HG03159 (cell line): Measurements from ENCODE around the gene FAM193A.
"Not testable (repeated sequence)": the region's sequence is repeated elsewhere in the genome, so short reads cannot be mapped to it uniquely, and the experiment has no call there.

Experiments
- ATAC-seq: cut with Tn5 transposase; IDR thresholded peaks from one replicate; pipeline ENCODE4 v1.9.1; 2021; ENCODE audit warnings: mild to moderate bottlenecking, moderate library complexity; ENCODE audit not compliant: unreplicated experiment

Gene FAM193A

DNA sequence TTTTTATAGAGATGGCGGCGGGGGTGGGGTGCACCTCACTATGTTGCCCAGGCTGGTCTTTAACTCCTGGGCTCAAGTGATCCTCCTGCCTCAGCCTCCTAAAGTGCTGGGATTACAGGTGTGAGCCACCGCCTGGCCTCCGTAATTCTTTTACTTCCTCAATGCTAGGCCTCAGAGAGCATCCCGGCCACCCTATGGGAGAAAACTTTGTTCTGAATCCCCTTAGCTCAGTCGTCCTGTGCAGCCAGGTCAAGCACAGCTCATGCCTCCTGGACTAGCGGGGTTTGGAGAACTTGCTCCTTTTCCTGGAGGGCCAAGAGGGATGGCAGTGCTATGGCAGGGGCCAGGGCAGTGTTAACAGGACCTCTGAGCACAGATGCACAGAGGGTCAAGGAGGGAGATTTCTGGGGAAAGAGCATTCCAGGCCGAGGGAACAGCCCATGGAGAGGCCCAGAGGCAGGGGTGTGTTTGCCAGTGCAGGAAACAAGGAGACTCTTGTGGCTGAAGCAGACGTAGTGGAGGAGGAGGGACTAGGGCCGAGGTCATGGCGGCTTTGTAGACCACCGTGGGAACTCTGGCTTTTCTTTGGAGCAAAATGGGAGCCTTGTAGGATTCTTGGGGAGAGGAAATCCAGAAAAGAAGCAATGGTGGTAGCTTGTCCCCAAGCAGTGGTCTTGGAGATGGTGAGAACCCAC is 229.5 kb downstream of the FAM193A start:
- no peak for ATAC-seq

DNA sequence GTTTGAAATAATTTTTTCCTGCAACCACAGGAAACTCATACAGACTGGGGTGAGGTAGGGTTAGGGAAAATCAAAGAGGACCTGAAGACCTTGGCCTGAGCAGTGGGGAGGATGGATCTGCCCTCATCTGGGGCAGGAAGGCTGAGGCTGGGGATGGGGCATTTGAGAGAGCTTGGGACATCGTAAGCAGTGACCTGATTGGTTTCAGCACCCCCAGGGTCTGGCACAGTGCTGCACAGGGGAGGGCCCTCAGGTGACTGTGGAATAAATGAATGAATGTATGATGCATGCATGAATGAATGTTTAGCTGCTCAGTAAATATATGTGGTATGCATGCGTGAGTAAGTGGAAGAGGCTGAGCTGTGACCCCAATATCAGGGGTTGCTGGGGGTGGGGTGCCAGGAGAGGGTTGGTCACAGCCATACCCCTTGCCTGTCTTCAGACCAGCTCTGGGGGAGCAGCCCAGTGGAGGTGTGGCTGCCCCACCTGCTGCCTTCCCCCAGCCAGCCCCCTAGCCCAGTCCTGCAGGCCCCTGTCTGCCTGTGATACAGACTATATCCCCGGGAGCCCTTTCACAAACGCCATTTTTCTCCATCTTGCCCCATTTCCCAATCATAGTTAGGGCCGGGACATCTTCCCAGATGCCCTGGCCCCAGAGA is 230.7 kb downstream of the FAM193A start:
- no peak for ATAC-seq

DNA sequence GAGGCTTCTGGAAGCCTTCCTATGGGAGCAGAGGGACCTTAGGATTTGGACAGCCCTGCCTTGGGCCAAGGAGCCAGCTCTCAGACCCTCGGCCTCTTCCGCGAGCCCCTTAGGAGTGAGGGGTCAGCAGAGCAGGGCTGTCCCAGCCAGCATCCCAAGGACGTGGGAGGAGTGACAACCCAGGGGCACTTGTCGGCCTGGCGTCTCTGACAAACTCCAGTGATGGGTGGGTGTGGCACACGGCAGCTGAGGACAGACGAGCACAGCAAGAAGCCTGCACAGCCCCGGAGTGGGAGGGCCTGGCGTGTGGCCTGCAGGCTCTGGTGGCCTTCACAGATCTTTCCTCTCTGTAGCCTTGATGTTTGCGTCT is 231.2 kb downstream of the FAM193A start:
- ATAC-seq = no peak

DNA sequence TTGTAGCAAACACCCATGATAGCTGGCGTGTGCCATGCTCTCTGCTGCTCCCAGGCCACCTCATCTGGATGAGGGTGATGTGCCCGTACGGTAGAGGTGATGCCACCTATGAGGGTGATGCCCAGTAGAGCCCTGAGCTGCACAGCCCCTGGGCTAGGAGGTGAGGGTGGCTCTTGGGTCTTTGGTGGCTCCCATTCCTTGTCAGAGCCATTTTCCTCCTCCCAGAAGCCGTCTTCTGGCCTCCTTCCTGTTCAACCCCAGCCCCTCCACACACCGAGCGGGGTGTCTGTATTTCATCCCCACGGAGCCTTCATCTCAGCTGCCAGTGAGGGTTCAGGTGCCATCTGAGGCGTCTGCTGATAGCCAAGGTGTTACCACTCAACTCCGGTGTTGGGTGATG is 231.7 kb downstream of the FAM193A start:
- no peak for ATAC-seq

DNA sequence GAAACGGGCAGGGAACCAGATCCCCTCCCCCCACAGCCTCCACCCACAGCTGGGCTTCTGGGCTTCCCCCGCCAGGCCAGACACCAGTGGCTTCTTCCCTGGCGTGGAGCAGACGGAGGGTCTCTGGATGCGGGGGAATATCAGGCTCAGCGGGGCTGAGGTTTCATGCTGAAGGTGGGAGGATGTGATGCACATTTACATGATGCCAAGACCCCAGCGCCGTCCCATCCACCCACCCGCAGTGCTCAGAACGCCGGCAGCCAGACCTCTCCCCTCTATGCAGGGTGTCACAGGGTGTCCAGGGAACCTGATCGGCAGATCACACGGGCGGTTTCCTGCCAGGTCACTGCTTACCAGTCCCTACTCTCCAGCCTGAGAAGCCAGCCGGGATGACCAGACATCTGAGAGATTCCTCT is 232.5 kb downstream of the FAM193A start:
- no peak for ATAC-seq

DNA sequence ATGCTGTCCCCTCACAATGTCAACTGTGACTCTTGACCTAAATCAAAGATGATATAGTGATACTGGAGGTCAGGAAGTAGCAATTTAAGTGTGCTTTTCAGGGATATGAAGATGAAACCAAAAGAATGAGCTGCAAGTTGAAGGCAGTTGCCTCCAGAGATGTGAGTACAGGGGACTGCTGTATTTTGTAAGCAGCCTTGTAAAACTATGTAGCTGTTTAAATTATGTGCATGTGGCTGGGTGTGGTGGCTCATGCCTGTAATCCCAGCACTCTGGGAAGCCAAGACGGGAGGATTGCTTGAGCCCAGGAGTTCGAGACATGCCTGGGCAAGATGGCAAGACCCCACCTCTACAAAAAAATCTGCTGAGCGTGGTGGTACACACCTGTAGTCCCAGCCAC is 234.8 kb downstream of the FAM193A start:
- ATAC-seq = no peak

DNA sequence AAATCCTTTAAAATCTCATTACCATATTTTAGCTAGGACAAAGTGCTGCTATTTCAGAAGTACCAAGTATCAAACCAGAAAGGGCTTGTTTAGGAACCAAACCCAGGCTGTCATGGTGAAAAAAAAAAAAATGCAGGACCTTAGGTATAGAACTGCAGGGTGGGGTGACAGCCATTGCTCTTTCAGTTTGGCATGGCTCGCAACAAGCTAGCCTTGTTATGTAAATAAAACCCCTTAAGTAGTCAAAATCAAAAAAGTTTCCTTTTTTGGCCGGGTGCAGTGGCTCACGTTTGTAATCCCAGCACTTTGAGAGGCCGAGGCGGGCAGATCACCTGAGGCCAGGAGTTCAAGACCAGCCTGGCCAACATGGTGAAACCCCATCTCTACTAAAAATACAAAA is 244.2 kb downstream of the FAM193A start:
- not testable (repeated sequence) for ATAC-seq

DNA sequence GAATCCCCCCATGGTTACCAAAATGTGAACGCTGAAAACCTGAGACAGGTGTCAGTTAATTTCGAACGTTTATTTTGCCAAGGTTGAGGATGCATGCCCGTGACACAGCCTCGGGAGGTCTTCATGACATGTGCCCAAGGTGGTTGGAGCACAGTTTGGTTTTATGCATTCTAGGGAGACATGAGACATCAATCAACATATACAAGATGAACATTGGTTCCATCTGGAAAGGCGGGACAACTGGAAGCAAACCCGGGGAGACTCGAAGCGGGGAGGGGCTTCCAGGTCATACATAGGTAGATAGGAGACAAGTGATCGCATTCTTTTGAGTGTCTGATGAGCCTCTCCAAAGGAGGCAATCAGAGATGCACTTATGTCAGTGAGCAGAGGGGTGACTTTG is 245.5 kb downstream of the FAM193A start:
- ATAC-seq = no peak
